ENCODE measurements around the gene ASIC3. TPM values are rescaled to one million over a fixed set of nuclear protein-coding genes. Genes with fewer than 3 reads are reported as not detected.

The ASIC3 gene
- total RNA-seq, 6 experiments from 2014 or later: 0.53 to 1.2 (median 1.2) TPM

DNA sequence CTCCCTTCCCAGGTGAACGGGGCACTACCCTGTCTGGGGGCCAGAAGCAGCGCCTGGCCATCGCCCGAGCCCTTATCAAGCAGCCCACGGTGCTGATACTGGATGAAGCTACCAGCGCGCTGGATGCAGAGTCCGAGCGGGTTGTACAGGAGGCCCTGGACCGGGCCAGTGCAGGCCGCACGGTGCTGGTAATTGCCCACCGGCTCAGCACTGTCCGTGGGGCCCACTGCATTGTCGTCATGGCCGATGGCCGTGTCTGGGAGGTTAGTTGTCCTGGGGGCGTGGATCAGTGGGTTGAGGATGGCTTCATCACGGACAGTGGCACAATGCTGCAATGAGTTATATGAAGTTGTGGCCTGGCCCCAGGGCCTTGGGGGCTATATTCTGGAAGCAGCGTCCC is 4.4 kb upstream of the ASIC3 start:
- Histone ChIP-seq H3K27ac (no peak overlapping the region), H3K9me3 (no peaks in the 10 kb centered on the region), H3K36me3 (no peaks in the 10 kb centered on the region), H3K4me3 (no peak overlapping the region), H3K27me3 (no peaks in the 10 kb centered on the region), H3K4me1 (peaks cover 0 to 2% (median 0%) of the 10 kb centered on the region in 4 donors)
- no peak for TF ChIP-seq POLR2A (IDR thresholded peaks at IDR 0.05)
- TF ChIP-seq, protein P1, sequence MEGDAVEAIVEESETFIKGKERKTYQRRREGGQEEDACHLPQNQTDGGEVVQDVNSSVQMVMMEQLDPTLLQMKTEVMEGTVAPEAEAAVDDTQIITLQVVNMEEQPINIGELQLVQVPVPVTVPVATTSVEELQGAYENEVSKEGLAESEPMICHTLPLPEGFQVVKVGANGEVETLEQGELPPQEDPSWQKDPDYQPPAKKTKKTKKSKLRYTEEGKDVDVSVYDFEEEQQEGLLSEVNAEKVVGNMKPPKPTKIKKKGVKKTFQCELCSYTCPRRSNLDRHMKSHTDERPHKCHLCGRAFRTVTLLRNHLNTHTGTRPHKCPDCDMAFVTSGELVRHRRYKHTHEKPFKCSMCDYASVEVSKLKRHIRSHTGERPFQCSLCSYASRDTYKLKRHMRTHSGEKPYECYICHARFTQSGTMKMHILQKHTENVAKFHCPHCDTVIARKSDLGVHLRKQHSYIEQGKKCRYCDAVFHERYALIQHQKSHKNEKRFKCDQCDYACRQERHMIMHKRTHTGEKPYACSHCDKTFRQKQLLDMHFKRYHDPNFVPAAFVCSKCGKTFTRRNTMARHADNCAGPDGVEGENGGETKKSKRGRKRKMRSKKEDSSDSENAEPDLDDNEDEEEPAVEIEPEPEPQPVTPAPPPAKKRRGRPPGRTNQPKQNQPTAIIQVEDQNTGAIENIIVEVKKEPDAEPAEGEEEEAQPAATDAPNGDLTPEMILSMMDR (IDR thresholded peaks at IDR 0.05): no peak
- DNase-seq: no peak
- WGBS (ENCODE audit: insufficient coverage, low coverage, low lambda C conversion rate, missing lambda C conversion rate): 93% methylated on average over 7 of the region's 20 CpGs
- ATAC-seq: no peak
- intact Hi-C loops (cut with DNase I): no loop called here

DNA sequence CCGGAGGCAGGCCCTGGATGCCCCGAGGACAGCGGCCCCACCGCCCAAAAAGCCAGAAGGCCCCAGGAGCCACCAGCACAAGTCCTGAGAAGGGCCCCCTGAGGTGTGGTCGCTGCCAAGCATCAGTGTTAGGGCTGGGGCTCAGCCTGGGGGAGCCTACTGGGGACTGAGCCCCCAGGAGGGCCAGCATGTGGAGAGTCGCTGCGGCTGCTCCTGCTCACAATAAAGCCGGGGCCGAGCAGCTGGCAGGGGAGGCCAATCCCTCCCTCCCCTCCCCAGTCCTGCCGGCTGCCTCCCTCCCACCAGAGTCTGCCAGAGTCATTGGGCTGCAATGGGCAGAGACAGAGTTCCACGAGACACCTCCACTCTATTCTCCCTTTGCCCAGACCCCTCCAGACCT is 3.1 kb upstream of the ASIC3 start:
- TF ChIP-seq, protein P1 (IDR thresholded peaks at IDR 0.05): no peak
- TF ChIP-seq POLR2A (IDR thresholded peaks at IDR 0.05): no peak
- no peaks in the 10 kb centered on the region for H3K36me3 ChIP-seq
- no peaks in the 10 kb centered on the region for H3K4me1 ChIP-seq
- H3K4me3 ChIP-seq: no peak overlapping the region
- H3K27ac ChIP-seq: no peak overlapping the region
- no peaks in the 10 kb centered on the region for H3K27me3 ChIP-seq
- no CpG with 5 or more reads among the region's 11 CpGs for WGBS (ENCODE audit: insufficient coverage, low coverage, low lambda C conversion rate, missing lambda C conversion rate)
- no peak for ATAC-seq
- no peak for DNase-seq
- intact Hi-C loops (cut with DNase I): no loop called here
- no peaks in the 10 kb centered on the region for H3K9me3 ChIP-seq

DNA sequence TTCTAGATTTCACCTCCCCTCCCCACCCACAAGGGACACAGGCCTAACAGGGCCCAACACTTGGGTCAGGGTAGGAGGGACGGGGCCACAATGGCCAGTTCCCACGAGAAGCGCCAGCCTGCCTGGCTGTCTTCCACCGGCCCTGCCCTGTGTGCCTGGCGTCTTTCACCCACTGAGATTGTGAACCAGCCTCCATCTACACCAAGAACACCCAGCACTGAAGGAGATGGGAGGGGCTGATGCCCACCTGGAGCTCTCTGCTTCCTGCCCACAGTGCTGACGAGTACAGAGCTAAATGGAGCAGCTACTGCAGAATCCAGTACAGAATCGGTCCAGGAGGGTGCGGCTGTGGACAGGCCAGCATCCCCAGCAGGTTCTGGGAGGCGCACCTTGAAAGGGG is 2.4 kb upstream of the ASIC3 start:
- intact Hi-C loops (cut with DNase I): no loop called here
- H3K27ac ChIP-seq: no peak overlapping the region
- H3K36me3 ChIP-seq: no peaks in the 10 kb centered on the region
- no peaks in the 10 kb centered on the region for H3K9me3 ChIP-seq
- DNase-seq (no peak), ATAC-seq (no peak)
- 74% methylated on average over 5 of the region's 9 CpGs for WGBS (ENCODE audit: insufficient coverage, low coverage, low lambda C conversion rate, missing lambda C conversion rate)
- H3K4me1 ChIP-seq: no peaks in the 10 kb centered on the region
- H3K4me3 ChIP-seq: no peak overlapping the region
- no peaks in the 10 kb centered on the region for H3K27me3 ChIP-seq
- TF ChIP-seq, protein P1 (IDR thresholded peaks at IDR 0.05): no peak
- TF ChIP-seq POLR2A (IDR thresholded peaks at IDR 0.05): no peak

DNA sequence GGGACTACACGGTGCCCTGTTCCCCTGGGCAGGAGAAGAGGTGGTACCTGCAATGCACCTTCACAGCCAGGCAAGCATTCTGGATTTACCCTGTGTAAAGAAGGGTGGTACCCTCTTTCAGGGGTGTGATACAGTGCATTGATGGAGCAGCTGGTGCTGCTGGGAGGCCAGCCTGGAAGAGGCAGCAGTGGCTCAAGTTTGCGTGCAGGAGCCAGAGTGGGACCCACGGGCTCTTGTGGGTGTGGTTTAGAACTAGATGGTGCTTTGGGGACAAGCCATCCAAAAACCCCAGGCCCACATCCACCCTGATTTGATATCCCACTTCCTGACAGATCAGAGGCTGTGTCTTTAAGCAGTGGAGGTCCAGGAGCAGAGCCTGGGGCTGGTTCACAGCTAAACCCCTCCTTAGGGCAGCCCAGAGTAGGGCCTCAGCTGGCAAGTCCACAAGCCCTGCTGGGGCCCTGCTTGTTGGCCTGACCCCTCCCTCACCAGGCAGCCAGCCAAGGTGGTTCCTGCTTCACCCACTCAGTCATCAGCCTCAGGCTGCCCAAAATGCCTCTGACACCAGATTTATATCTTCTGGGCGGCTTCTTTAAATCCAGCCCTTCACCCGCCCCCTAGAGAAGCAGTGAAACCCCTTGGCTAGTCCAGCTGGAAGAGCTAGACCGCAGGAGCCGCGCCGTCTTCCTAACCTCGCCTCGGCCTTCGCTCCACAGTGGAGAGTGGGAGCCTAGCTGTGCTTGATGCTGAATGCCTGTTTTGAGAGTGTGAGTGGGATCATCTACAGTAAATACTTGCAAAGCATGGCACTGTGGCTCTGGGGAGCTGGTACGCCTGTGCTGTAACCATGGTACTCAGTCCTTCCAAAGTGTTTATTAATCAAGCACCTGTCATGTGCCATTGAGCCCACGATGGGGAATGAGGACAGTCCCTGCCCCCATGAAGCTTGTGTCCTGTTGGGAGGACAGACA is 1.4 kb upstream of the ASIC3 start:
- Histone ChIP-seq H3K4me3 (no peak overlapping the region), H3K27me3 (no peaks in the 10 kb centered on the region), H3K4me1 (no peaks in the 10 kb centered on the region), H3K27ac (no peak overlapping the region), H3K36me3 (no peaks in the 10 kb centered on the region), H3K9me3 (no peaks in the 10 kb centered on the region)
- ATAC-seq (no peak), DNase-seq (no peak)
- intact Hi-C loops (cut with DNase I): no loop called here
- WGBS (ENCODE audit: insufficient coverage, low coverage, low lambda C conversion rate, missing lambda C conversion rate): 76% methylated on average over 3 of the region's 14 CpGs
- TF ChIP-seq POLR2A (IDR thresholded peaks at IDR 0.05): no peak
- TF ChIP-seq, protein P1 (IDR thresholded peaks at IDR 0.05): no peak

Measured in right lobe of liver (tissue), 6 donors.